VCaP (cell line): Measurements from ENCODE around the gene FUT8.

ENCODE experiments used
- H3K27ac ChIP-seq: fragments of 450-650 bp; 2 replicates; pipeline ENCODE4 v1.5.1; 2017
- TF ChIP-seq, protein P1 (sequence below): fragments of 450-650 bp; conservative IDR thresholded peaks from 2 replicates; pipeline ENCODE4 v1.5.1; 2017; ENCODE audit warnings: mild to moderate bottlenecking, moderate library complexity

The FUT8 gene

DNA sequence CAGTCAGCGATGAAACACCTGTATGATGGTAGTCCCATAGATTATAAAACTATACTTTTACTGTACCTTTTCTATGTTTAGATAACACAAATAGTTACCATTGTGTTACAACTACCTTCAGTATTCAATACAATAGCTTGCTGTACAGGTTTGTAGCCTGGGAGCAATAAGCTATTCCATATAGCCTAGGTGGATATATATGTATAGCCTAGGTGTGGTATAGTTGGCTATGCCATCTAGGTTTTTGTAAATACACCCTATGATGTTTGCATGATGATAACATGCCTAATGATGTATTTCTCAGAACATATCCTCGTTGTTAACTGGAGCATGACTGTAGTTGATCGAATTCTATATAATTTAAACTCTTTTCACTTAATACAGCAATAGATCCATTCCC lies 316.1 kb downstream of the FUT8 start:
- no peak overlapping the region; the same call in 1 of the 2 replicates for H3K27ac ChIP-seq
- TF ChIP-seq, protein P1, sequence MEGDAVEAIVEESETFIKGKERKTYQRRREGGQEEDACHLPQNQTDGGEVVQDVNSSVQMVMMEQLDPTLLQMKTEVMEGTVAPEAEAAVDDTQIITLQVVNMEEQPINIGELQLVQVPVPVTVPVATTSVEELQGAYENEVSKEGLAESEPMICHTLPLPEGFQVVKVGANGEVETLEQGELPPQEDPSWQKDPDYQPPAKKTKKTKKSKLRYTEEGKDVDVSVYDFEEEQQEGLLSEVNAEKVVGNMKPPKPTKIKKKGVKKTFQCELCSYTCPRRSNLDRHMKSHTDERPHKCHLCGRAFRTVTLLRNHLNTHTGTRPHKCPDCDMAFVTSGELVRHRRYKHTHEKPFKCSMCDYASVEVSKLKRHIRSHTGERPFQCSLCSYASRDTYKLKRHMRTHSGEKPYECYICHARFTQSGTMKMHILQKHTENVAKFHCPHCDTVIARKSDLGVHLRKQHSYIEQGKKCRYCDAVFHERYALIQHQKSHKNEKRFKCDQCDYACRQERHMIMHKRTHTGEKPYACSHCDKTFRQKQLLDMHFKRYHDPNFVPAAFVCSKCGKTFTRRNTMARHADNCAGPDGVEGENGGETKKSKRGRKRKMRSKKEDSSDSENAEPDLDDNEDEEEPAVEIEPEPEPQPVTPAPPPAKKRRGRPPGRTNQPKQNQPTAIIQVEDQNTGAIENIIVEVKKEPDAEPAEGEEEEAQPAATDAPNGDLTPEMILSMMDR: no peak

DNA sequence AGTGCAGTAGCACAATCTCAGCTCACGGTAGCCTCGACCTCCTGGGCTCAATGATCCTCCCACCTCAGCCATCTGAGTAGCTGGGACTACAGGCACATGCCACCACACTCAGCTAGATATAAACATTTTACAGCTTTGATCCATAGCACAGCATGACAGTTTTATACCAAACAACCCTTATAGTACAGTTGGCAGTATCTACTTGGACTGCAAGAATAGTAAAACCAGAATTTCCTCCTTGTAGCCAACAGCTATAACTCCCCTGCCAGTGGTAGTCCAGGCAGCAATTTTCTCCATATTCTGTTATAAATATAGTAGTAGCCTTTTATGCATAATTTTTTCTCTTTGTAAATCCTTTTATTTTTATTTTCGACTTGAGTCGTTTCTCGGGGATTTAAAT lies 317.0 kb downstream of the FUT8 start:
- TF ChIP-seq, protein P1: no peak

GRCh38 chr14:65731933-65732506 lies 319.5 kb downstream of the FUT8 start:
- no peak overlapping the region for H3K27ac ChIP-seq
- TF ChIP-seq, protein P1: no peak

More for the DNA sequence above, 317.0 kb downstream of the FUT8 start:
- H3K27ac ChIP-seq: peak overlapping the region; percentile 23; the same call in 1 of the 2 replicates

DNA sequence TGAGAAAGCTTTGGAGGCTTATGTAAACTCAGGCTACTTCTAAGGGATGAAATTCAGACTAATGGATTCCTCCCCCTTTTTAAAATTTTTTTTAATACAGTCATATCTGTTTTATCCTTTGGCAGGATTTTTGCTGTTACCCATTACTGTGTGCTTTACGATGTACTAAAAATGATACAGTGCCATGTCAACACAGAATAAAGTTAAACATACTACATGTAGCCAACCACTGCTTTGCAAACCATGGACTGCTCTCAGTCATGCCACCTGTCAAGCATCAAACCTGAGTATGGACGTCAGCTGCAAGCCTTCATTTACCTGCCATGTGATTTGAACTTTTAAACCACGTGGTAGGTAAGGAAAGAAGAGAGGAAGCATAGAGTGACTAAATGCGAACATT lies 325.8 kb downstream of the FUT8 start:
- TF ChIP-seq, protein P1: no peak
- peak overlapping the region; percentile 52; the same call in 1 of the 2 replicates for H3K27ac ChIP-seq

- no peak overlapping the region for H3K27ac ChIP-seq
- TF ChIP-seq, protein P1: no peak
These were observed 333.1 kb downstream of the FUT8 start for GRCh38 chr14:65745396-65746190.

- H3K27ac ChIP-seq: no peak overlapping the region
- TF ChIP-seq, protein P1: no peak
These were observed 336.3 kb downstream of the FUT8 start for GRCh38 chr14:65748796-65749195.

GRCh38 chr14:65749287-65749686 lies 336.8 kb downstream of the FUT8 start:
- no peak overlapping the region for H3K27ac ChIP-seq
- TF ChIP-seq, protein P1: no peak
